ENCODE measurements around the gene NXNL1.

NXNL1 gene

DNA sequence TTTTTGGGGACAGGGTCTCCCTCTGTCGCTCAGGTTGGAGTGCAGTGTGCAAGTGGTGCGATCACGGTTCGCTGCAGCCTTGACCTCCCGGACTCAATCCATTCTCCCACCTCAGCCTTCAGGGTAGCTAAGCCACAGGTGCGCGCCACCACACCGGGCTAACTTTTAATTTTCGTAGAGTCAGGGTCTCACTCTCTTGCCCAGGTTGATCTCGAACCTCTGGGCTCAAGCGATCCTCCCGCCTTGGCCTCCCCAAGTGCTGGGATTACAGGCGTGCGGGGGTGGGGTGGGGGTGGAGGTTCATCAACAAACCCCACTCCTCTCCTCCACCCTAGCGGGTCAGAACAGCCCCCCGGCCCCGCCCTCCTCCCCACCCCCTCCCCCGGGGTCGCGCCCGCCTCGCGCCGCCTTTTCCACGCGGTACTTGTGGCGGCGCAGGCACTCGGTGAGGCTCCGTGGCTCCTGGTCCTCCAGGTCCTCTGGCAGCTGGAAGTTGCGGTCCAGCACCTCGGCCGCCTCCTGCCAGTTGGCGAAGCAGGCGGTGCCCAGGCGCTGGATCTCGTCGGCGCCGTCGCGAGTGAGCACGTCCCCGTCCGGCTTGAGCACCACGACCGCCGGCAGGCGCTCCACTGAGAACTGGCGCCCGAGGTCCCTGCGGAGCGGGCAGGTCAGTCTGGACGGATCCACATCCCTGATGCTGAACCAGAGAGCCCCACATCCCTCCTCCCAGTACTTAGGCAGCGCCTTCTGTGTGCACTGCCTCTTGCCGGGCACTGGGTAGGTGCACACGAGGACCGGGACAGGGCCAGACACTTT is 5.2 kb downstream of the NXNL1 start:
- DNase-seq (ENCODE audit: low spot score), result no peak

- no peak for DNase-seq (ENCODE audit: low spot score)
Measured at GRCh38 chr19:17454576-17455071, 6.1 kb downstream of the NXNL1 start.

DNA sequence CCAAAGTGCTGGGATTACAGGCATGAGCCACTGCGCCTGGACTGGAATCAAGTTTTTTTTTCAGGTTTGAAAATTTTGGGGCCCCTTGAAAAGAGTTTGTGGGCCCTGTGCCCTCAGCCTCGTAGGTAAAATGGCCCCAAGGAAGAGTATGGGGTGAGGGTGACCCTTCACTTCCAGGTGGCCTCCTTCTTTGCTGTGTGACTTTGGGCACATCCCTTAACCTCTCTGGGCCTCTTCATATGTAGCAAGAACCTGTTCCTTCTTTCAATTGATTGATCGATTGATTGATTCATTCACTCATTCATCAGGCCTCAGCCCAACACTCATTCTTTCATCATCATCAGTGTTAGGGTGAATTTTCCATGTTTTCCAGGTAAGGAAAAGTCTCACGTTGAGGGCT is 8.9 kb downstream of the NXNL1 start:
- no peak for DNase-seq (ENCODE audit: low spot score)

DNA sequence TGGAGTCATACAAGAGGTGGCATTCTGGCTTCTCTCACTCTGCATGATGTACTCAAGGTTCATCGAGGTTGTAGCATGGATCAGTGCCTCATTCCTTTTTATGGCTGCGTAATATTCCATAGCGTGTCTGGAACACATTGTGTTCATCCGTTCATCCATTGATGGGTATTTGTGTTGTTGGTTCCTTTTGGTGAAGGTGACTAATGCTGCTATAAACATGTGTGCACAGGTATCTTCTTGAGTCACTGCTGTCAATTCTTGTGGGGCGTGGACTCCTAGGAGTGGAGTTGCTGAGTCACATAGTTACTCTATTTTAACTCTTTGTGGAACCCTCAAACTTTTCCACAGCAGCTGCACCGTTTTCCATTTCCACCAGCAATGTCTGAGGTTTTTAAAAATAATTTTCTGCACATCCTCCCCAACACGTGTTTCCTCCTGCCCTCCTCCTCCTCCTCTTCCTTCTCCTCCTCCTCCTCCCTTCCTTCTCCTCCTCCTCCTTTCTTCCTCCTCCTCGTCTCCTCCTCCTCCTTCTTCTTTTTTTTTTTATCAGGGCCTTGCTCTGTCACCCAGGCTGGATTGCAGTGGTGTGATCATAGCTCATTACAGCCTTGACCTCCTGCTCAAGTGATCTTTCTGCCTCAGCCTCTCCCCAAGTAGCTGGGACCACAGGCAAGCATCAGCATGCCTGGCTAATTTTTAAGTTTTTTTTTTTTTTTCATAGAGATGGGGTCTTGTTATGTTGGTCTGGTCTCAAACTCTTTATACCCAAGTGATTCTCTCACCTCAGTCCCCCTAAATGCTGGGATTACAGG is 10.3 kb downstream of the NXNL1 start:
- DNase-seq (ENCODE audit: low spot score), result no peak

DNA sequence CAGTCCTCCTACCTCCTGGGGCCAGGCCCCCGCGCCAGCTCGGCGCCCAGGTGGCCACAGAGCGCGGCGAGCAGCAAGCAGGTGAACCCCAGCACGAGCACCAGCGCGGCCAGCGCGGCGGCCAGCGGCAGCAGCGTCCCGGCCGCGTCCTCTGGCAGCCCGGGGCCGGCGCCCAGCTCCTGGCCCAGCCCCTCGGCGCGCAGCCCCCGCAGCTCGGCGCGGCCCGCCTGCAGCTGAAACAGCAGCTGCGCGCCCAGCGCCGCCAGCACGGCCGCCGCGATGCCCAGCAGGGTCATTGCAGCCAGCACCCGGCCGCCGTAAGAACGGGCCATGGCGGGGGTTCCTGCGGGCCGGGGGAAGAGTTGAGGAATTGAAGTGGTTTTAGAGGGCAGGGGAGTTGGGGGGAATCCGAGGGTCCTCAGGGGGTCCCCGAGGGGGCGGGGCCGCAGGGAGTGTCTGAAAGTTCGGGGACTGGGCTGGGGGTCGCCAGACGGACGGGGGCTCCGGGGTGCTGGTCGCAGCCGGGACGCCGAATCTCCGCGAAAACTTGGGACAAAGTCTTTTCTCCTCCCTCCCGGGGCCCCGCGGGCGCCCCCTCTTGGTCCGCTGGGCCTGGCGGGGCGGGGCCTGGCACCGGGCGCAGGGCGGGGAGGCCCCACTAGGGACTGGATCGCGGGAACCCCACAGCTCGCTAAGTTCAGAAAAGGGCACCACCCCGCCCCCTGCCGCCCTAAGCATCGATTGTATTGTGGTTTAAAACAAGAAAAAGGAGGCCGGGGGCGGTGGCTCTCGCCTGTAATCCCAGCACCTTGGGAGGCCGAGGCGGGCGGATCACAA is 12.4 kb downstream of the NXNL1 start, which contains the start of gene TMEM221:
Gene TMEM221 (minus strand): TSS at position 538 of the 837 bp plus-strand sequence. CDS start 206 bp downstream, at position 332.
- DNase-seq (ENCODE audit: low spot score), result peak; percentile 64

- DNase-seq (ENCODE audit: low spot score), result no peak
Measured at GRCh38 chr19:17447704-17448130, 13.0 kb downstream of the NXNL1 start.

DNA sequence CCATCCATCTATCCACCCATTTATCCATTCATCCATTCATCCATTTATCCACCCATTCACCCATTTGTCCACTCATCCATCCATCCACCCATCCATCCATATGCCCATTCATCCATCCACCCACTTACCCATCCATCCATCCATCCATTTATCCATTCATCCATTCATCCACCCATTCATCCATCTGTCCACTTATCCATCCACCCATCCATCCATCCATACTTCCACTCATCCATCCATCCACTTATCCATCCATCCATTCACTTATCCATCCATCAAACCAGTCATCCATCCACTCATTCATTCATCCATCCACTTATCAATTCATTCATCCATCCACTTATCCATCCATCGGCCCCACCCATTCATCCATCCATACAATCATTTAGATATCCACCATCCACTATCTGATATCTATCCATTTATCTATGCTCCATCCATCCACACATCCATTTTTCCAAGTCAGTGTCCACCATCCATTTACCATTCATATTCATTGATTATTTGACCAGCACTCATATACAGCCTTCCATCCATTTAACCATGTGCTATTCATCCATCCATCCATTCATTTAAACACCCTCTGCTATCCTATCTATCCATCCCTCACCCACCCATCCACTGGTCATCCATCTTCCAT is 15.1 kb downstream of the NXNL1 start:
- no peak for DNase-seq (ENCODE audit: low spot score)

- DNase-seq (ENCODE audit: low spot score), result peak; percentile 40
Measured at GRCh38 chr19:17441241-17442021, 19.3 kb downstream of the NXNL1 start.

- no peak for DNase-seq (ENCODE audit: low spot score)
Measured at GRCh38 chr19:17436874-17437267, 23.9 kb downstream of the NXNL1 start.

DNA sequence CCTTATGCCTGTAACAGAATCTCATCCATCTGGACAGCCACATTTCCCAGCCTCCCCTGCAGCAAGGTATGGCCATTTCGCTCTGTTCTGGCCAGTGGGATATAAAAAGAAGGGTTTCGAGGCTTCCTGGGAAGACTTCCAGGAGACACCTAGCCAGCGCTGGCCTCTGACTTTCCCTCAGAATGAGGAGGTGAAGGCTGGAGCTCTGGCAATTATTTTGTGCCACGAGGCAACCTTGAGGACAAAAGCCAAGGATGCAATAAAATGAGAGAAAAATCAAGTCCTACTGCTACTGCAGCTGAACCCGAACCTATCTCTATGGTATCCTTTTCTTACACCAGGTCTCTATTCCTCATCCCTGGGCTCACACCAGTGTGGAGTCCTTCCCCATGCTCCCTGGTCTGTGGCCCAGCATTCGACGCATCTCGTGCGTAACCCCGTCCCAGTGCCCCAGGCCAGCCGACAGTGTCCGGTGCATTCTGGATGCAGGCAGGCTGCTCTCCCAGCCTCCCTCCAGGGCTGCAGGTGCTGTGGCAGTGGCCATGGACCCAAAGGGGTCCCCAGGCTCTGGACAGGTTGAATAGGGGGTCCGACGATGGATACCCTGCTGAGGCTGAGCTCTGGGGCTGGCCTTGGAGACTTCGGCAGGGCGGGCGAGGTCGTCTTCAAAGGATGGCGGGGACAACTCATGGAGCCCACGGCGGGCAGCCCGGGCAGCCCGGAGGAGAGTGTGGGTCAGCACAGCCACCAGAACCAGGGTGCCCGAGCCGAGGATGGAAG is 24.4 kb downstream of the NXNL1 start:
- DNase-seq (ENCODE audit: low spot score), result no peak

- DNase-seq (ENCODE audit: low spot score), result no peak
Measured at GRCh38 chr19:17435218-17435617, 25.5 kb downstream of the NXNL1 start.

DNA sequence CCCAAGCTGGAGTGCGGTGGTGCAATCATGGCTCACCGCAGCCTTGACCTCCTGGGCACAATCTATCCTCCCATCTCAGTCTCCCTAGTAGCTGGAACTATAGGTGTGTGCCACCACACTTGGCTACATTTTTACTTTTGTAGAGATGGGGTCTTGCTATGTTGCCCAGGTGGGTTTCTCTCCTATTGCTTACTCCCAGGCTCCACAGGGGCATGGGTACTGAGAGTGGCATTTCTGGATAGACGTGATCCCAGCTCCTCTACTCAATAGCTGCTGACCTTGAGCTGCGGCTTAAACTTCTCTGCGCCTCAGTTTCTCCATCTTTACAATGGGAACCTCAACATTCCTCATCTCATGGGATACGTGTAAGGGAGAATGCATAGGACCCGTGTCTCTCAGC is 29.3 kb downstream of the NXNL1 start:
- DNase-seq (ENCODE audit: low spot score), result no peak

GRCh38 chr19:17429641-17430113 is 31.0 kb downstream of the NXNL1 start:
- no peak for DNase-seq (ENCODE audit: low spot score)

GRCh38 chr19:17424743-17425365 is 35.9 kb downstream of the NXNL1 start:
- no peak for DNase-seq (ENCODE audit: low spot score)

- no peak for DNase-seq (ENCODE audit: low spot score)
Measured at GRCh38 chr19:17423429-17424208, 37.1 kb downstream of the NXNL1 start.

- no peak for DNase-seq (ENCODE audit: low spot score)
Measured at GRCh38 chr19:17421942-17422341, 38.8 kb downstream of the NXNL1 start.

GRCh38 chr19:17420475-17420924 is 40.2 kb downstream of the NXNL1 start:
- DNase-seq (ENCODE audit: low spot score), result peak; percentile 43

Data from AG08395 (cell line).